ENCODE results near the gene A2M.
"Not testable (repeated sequence)": the region's sequence is repeated elsewhere in the genome, so short reads cannot be mapped to it uniquely, and the experiment has no call there.

DNA sequence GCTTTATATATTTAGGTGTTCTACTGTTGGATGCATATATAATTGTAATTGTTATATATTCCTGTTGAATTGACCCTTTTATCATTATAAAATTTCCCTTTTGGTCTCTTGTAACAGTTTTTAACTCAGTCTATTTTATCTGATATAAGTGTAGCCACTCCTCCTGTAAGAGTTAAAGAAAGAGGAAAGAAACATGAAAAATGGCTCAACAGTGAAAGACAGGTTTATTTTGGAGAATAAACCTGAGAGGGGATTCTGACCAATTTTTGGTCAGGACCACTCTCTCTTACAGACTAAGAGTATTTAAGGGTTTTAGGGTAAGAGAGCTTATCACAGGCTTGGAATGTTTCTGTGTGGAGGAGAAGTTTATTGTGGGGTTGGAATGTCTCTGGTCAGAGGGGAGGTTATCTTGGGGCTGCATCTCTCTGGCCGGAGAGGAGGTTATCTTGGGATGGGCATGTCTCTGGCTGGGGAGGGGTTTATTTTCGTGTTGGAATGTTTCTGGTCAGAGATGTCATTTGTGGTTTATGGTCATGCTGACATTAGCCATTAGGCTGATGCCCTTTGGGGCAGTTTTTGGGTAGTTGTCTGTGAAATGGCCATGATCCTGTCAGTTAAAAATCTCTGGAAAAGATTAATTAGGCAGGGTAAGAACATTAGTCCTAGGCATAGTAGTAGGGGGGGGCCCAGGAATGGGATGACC lies 24.0 kb upstream of the A2M start:
- not testable (repeated sequence) for TF ChIP-seq CTCF (IDR thresholded peaks at IDR 0.05; ENCODE audit: poor library complexity); EZH2 (IDR thresholded peaks at IDR 0.05; ENCODE audit: borderline replicate concordance)
